B cell (primary cell): Measurements from ENCODE around the gene VASN. TPM values are rescaled to one million over a fixed set of nuclear protein-coding genes. Genes with fewer than 3 reads are reported as not detected.

Source experiments
- ATAC-seq: fragments of 200-7000 bp; cut with Tn5 transposase; one replicate; pipeline ENCODE4 v1.10.0; 2021; ENCODE audit warnings: low read depth, mild to moderate bottlenecking, moderate number of reproducible peaks, moderate library complexity
- CTCF ChIA-PET: fragments of 350-600 bp; sonication (Branson Sonifier 250); formaldehyde crosslinking; loops from one replicate; lab custom pipeline; 2021; ENCODE audit warnings: antibody characterized with exemption, inconsistent platforms; lab: Charles Lee
- POLR2A ChIA-PET: fragments of 350-600 bp; sonication (Branson Sonifier 250); formaldehyde crosslinking; loops from one replicate; lab custom pipeline; 2021; ENCODE audit warnings: antibody characterized with exemption; lab: Charles Lee
- DNase-seq: peaks from one replicate; pipeline ENCODE4 v3.0.0; 2013
- H2AFZ ChIP-seq: 2 replicates; pipeline ENCODE4 v1.6.1; 2012; ENCODE audit warnings: mild to moderate bottlenecking, low read depth, low read length; ENCODE audit not compliant: insufficient read depth, poor library complexity, severe bottlenecking
- H3K27ac ChIP-seq, 2 donors: 1 replicate in 1 of 2; 2 replicates in 1 of 2; pipeline ENCODE4 v1.5.1; 2012 to 2013; ENCODE audit warnings: low read length in 2 of 2, mild to moderate bottlenecking in 2 of 2, moderate library complexity in 1 of 2
- H3K27me3 ChIP-seq, 4 experiments: fragments of 200-600 bp in 1 of 4; sonication (generic) in 1 of 4; replicated peaks in 1 of 4; 1 replicate in 2 of 4; 2 replicates in 2 of 4; pipeline versions ENCODE4 v1.6.1 to v1.7.0; 2013 to 2016; ENCODE audit warnings: low read length in 3 of 4, mild to moderate bottlenecking in 2 of 4, mixed read lengths in 1 of 4, moderate library complexity in 1 of 4; ENCODE audit not compliant: insufficient read depth in 4 of 4, control insufficient read depth in 3 of 4; ENCODE audit errors: control extremely low read depth in 1 of 4
- H3K36me3 ChIP-seq, 2 experiments: replicated peaks in 1 of 2; 1 replicate in 1 of 2; 2 replicates in 1 of 2; pipeline versions ENCODE4 v1.6.1 to v1.7.1; 2013; ENCODE audit warnings: low read length in 1 of 2; ENCODE audit not compliant: insufficient read depth in 2 of 2, control insufficient read depth in 1 of 2; ENCODE audit errors: control extremely low read depth in 1 of 2, extremely low read depth in 1 of 2
- H3K4me1 ChIP-seq, 2 donors: fragments of 200-600 bp in 1 of 2; sonication (generic) in 1 of 2; 1 replicate in 1 of 2; 2 replicates in 1 of 2; pipeline versions ENCODE4 v1.5.1 to v1.6.1; 2013 to 2017; ENCODE audit warnings: low read length in 2 of 2; ENCODE audit not compliant: control insufficient read depth in 2 of 2, insufficient read depth in 2 of 2
- H3K4me2 ChIP-seq: replicated peaks from 2 replicates; pipeline ENCODE3; 2012; ENCODE audit warnings: mild to moderate bottlenecking, low read depth, low read length; ENCODE audit not compliant: poor library complexity, severe bottlenecking
- H3K4me3 ChIP-seq, 5 experiments: fragments of 200-600 bp in 1 of 5; sonication (generic) in 1 of 5; 1 replicate in 3 of 5; 2 replicates in 2 of 5; pipeline versions ENCODE4 v1.5.1 to v1.7.0; 2011 to 2016; ENCODE audit warnings: low read length in 4 of 5, mild to moderate bottlenecking in 4 of 5, low read depth in 2 of 5, control low read depth in 1 of 5, moderate library complexity in 1 of 5; ENCODE audit not compliant: insufficient read depth in 1 of 5; ENCODE audit errors: control extremely low read depth in 1 of 5, extremely low read depth in 1 of 5
- H3K79me2 ChIP-seq: fragments of 200-600 bp; sonication (generic); one replicate; pipeline ENCODE4 v1.6.0; 2016; ENCODE audit warnings: low read length; ENCODE audit not compliant: control insufficient read depth, insufficient read depth
- H3K9ac ChIP-seq: fragments of 200-600 bp; sonication (generic); 2 replicates; pipeline ENCODE4 v1.6.1; 2017; ENCODE audit warnings: mild to moderate bottlenecking, low read length, moderate library complexity
- H3K9me3 ChIP-seq, 3 donors: one replicate each; pipeline versions ENCODE4 v1.6.1 to v1.7.1; 2013; ENCODE audit warnings: low read length in 2 of 3; ENCODE audit not compliant: control insufficient read depth in 2 of 3, insufficient read depth in 1 of 3; ENCODE audit errors: control extremely low read depth in 1 of 3
- H4K20me1 ChIP-seq: 2 replicates; pipeline ENCODE4 v1.6.0; 2012; ENCODE audit warnings: mild to moderate bottlenecking, low read length; ENCODE audit not compliant: insufficient read depth, control insufficient read depth, poor library complexity, severe bottlenecking
- H3K27ac Mint-ChIP-seq: one replicate; pipeline ENCODE4 v1.8.0; 2021; ENCODE audit warnings: mixed read lengths
- H3K27me3 Mint-ChIP-seq: one replicate; pipeline ENCODE4 v1.8.0; 2021; ENCODE audit warnings: mixed read lengths
- H3K4me1 Mint-ChIP-seq: one replicate; pipeline ENCODE4 v1.8.0; 2021; ENCODE audit warnings: mixed read lengths
- H3K4me3 Mint-ChIP-seq: one replicate; pipeline ENCODE4 v1.8.0; 2021; ENCODE audit warnings: mixed read lengths
- H3K9me3 Mint-ChIP-seq: one replicate; pipeline ENCODE4 v1.8.0; 2022; ENCODE audit warnings: mixed read lengths; ENCODE audit not compliant: insufficient read depth
- CTCF ChIP-seq: fragments of 200-600 bp; IDR thresholded peaks from one replicate; pipeline ENCODE4 v1.8.0; 2022; ENCODE audit warnings: antibody characterized with exemption, mild to moderate bottlenecking
- EZH2 ChIP-seq: IDR thresholded peaks from 2 replicates; pipeline ENCODE4 v1.6.1; 2012; ENCODE audit warnings: borderline replicate concordance, low read depth, mild to moderate bottlenecking, moderate library complexity, low read length; ENCODE audit not compliant: insufficient read depth, poor library complexity, severe bottlenecking
- WGBS: methylation state at CpG from one replicate; pipeline ENCODE4 v1.1.5; 2013; ENCODE audit warnings: missing lambda C conversion rate; ENCODE audit not compliant: insufficient coverage; 5-methylcytosine and 5-hydroxymethylcytosine counted together
- intact Hi-C: fragments of 100-400 bp; cut with micrococcal nuclease; formaldehyde crosslinking; loops from one replicate; pipeline ENCODE4 v1.10.0; 2022
- polyA plus RNA-seq: library from polyadenylated mRNA; depleted of rRNA; stranded (reverse); fragments of >200 nt; gene quantifications from 2 replicates; pipeline ENCODE4 v1.2.3, GENCODE V29; 2012
- total RNA-seq, 2 donors: library from RNA; stranded (reverse); fragments of 120-200 nt in 1 of 2; gene quantifications; 1 replicate in 1 of 2; 2 replicates in 1 of 2; pipeline versions ENCODE4 v1.2.3 to v1.2.4, GENCODE V29; 2013 to 2022

Gene VASN
- total and polyA plus RNA-seq, 2 donors (not counting 1 experiment from before 2014, with no cell fraction given), result 0.57 to 0.76 TPM

DNA sequence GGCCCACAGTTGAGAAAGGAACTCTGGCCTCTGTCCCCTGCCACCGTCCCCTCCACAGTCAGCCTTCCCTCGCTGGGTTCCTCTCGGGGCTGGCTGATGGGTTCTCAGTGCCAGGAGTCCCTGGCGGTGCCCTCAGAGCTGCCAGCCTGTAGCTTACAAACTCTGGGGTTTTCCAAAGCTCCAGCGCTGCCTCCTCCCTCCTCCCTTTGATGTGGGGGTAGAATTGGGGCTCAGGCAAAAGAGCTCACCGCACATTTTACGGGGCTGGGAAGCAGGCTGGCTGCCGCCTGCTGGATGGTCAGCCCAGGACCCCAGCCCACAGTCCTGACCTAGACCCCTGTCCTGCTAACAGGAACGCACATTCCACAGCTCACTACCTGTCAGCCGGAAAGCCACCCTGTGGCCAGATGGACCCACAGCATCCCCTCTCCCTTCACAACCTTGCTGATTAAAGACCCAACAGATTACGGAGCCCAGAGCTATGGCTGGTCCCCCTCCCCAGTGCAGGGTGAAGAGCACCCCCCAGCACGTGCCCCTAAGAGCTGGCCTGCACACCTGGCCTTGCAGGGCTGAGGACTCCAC, 6.0 kb downstream of the VASN start:
- H3K9me3 ChIP-seq, result no peaks in the 10 kb centered on the region

More for the DNA sequence above, 6.0 kb downstream of the VASN start:
- 89% methylated on average over 8 of the region's 12 CpGs for WGBS
- intact Hi-C loops, result no loop called here
- peaks cover 96% of the 10 kb centered on the region for H4K20me1 ChIP-seq
- H3K4me1 ChIP-seq, result peaks cover 12 to 13% of the 10 kb centered on the region in 2 donors
- H3K9ac ChIP-seq, result no peak overlapping the region
- H3K4me3 ChIP-seq, result no peak overlapping the region
- peaks cover 18% of the 10 kb centered on the region for H3K4me1 Mint-ChIP-seq
- H3K79me2 ChIP-seq, result peaks cover 18% of the 10 kb centered on the region
- H3K27me3 Mint-ChIP-seq, result no peaks in the 10 kb centered on the region
- H3K4me3 Mint-ChIP-seq, result no peak overlapping the region
- ATAC-seq (no peak), DNase-seq (no peak)
- CTCF ChIA-PET, result interaction anchor here (0.8 to 1.4 kb wide), 3 partner anchors 16 to 26 kb away, joined by 3 to 6 read pairs (median 6); no protein-coding TSS in a partner anchor
- H3K27me3 ChIP-seq, result no peaks in the 10 kb centered on the region
- TF ChIP-seq EZH2, result no peak
- no peak for TF ChIP-seq CTCF
- H3K36me3 ChIP-seq, result peaks cover 0 to 20% of the 10 kb centered on the region in 2 experiments
- no peaks in the 10 kb centered on the region for H3K9me3 Mint-ChIP-seq
- H3K4me2 ChIP-seq, result no peak overlapping the region
- H3K27ac ChIP-seq, result no peak overlapping the region
- no peak overlapping the region for H3K27ac Mint-ChIP-seq
- no peak overlapping the region for H2AFZ ChIP-seq
- POLR2A ChIA-PET, result no interaction called here
